Thyroid gland (tissue), 4 donors: ENCODE data around the gene AP3D1. TPM values are rescaled to one million over a fixed set of nuclear protein-coding genes. Genes with fewer than 3 reads are reported as not detected.

Experiments
- DNase-seq, 2 donors: peaks; one replicate each; pipeline ENCODE4 v3.0.0-alpha.2; 2019
- H3K27ac ChIP-seq, 3 donors: fragments of 200-600 bp; sonication (generic); 1 replicate in 2 of 3; 2 replicates in 1 of 3; pipeline ENCODE4 v1.5.1; 2016 to 2019; ENCODE audit warnings: mild to moderate bottlenecking in 1 of 3, moderate library complexity in 1 of 3
- H3K27me3 ChIP-seq: fragments of 200-600 bp; sonication (generic); one replicate; pipeline ENCODE4 v1.5.1; 2019
- H3K36me3 ChIP-seq, 2 donors: fragments of 200-600 bp; sonication (generic); one replicate each; pipeline ENCODE4 v1.5.1; 2016 to 2019
- H3K4me1 ChIP-seq, 2 donors: fragments of 200-600 bp; sonication (generic); one replicate each; pipeline ENCODE4 v1.5.1; 2017 to 2019
- H3K4me3 ChIP-seq, 3 donors: fragments of 200-600 bp; sonication (generic); replicated peaks in 1 of 3; 1 replicate in 2 of 3; 2 replicates in 1 of 3; pipeline ENCODE4 v1.5.1; 2016; ENCODE audit warnings: mild to moderate bottlenecking in 1 of 3
- H3K9me3 ChIP-seq: fragments of 200-600 bp; sonication (generic); one replicate; pipeline ENCODE4 v1.5.1; 2017
- POLR2A ChIP-seq, 2 donors: fragments of 450-650 bp; IDR thresholded peaks; one replicate each; pipeline ENCODE4 v1.6.1; 2017; ENCODE audit warnings: antibody characterized with exemption in 2 of 2, mild to moderate bottlenecking in 2 of 2, moderate library complexity in 1 of 2
- WGBS, 2 donors: methylation state at CpG; one replicate each; pipeline ENCODE4 v1.1.5; 2017; 5-methylcytosine and 5-hydroxymethylcytosine counted together
- intact Hi-C: fragments of 100-400 bp; cut with DNase I; formaldehyde crosslinking; loops from one replicate; pipeline ENCODE4 v1.15.1; 2023
- total RNA-seq, 4 donors: library from RNA; depleted of rRNA; stranded (reverse); fragments of >200 nt; gene quantifications; one replicate each; pipeline ENCODE4 v1.2.3, GENCODE V29; 2016
- TF ChIP-seq, protein P1 (sequence below), 6 experiments: fragments of 200-600 bp in 3 of 6; fragments of 450-650 bp in 3 of 6; sonication (generic) in 3 of 6; IDR thresholded peaks; one replicate each; pipeline ENCODE4 v1.5.1; 2016 to 2019; ENCODE audit warnings: antibody characterized with exemption in 6 of 6, mild to moderate bottlenecking in 2 of 6, inconsistent platforms in 1 of 6, moderate library complexity in 1 of 6

Gene AP3D1
- total RNA-seq, 4 donors from 2014 or later = 62.5 to 121 (median 118) TPM

DNA sequence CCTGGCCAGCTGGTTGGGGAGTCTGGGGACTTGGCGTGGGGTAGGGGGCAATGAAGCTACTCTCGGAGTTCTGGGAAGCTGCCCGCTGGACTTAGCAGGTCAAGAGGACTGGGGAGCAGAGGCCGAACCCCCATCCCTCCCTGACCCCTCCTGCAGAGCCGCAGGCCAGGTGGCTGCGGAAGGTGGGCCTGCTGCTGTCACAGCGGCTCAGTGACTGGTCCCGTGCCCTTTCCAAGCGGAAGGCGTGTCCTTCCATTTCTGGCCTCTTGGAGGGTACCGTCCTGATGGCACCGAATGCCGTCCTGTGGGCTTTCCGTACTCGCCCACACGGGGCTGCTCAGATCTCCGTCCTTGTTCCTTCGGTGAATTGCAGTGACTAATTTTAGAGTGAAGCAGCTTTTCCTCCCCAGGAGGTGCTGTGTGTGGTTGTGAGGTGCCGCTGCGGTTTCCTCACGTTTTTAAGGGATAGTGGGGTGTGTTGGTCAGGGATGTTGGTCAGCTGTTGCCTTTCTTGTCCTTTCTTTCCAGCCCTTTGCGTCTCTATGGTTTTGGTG lies 33.1 kb upstream of the AP3D1 start:
- H3K36me3 ChIP-seq = peaks cover 4 to 11% of the 10 kb centered on the region in 2 donors
- TF ChIP-seq, protein P1, sequence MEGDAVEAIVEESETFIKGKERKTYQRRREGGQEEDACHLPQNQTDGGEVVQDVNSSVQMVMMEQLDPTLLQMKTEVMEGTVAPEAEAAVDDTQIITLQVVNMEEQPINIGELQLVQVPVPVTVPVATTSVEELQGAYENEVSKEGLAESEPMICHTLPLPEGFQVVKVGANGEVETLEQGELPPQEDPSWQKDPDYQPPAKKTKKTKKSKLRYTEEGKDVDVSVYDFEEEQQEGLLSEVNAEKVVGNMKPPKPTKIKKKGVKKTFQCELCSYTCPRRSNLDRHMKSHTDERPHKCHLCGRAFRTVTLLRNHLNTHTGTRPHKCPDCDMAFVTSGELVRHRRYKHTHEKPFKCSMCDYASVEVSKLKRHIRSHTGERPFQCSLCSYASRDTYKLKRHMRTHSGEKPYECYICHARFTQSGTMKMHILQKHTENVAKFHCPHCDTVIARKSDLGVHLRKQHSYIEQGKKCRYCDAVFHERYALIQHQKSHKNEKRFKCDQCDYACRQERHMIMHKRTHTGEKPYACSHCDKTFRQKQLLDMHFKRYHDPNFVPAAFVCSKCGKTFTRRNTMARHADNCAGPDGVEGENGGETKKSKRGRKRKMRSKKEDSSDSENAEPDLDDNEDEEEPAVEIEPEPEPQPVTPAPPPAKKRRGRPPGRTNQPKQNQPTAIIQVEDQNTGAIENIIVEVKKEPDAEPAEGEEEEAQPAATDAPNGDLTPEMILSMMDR (IDR thresholded peaks at IDR 0.05) = no peak
- no peak for TF ChIP-seq POLR2A (IDR thresholded peaks at IDR 0.05)
- H3K9me3 ChIP-seq = no peaks in the 10 kb centered on the region
- intact Hi-C loops = no loop called here
- no peak overlapping the region for H3K4me3 ChIP-seq
- H3K27ac ChIP-seq = peak overlapping the region in 1 of 3 donors; percentile 87
- WGBS, 2 donors = 88 to 89% methylated on average over 18 to 20 of the region's 22 CpGs
- DNase-seq = no peak
- no peaks in the 10 kb centered on the region for H3K27me3 ChIP-seq
- H3K4me1 ChIP-seq = peaks cover 26 to 40% of the 10 kb centered on the region in 2 donors

DNA sequence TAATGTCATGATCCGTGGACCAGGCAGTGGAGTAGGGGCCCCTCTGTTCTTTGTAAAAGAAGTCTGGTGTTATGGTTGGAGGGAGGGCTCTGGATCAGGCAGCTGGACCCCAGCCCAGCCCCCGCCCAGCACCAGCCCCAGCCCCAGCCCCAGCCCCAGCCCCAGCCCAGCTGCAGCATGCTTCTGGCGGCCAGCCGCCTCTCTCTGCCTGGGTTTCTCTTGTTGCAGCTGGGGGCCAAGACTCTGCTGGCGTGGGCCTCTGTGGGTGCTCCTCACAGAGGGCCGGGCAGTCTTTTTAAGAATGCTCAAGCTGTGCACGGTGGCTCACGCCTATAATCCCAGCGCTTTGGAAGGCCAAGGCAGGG lies 30.2 kb upstream of the AP3D1 start:
- no peak overlapping the region for H3K27ac ChIP-seq
- H3K4me1 ChIP-seq = peaks cover 21 to 25% of the 10 kb centered on the region in 2 donors
- WGBS, 2 donors = 83 to 94% methylated on average over 3 to 8 of the region's 9 CpGs
- DNase-seq = no peak
- TF ChIP-seq, protein P1 (IDR thresholded peaks at IDR 0.05) = no peak
- TF ChIP-seq POLR2A (IDR thresholded peaks at IDR 0.05) = no peak
- no peaks in the 10 kb centered on the region for H3K9me3 ChIP-seq
- intact Hi-C loops = no loop called here
- H3K36me3 ChIP-seq = peaks cover 4 to 9% of the 10 kb centered on the region in 2 donors
- no peaks in the 10 kb centered on the region for H3K27me3 ChIP-seq
- H3K4me3 ChIP-seq = no peak overlapping the region

DNA sequence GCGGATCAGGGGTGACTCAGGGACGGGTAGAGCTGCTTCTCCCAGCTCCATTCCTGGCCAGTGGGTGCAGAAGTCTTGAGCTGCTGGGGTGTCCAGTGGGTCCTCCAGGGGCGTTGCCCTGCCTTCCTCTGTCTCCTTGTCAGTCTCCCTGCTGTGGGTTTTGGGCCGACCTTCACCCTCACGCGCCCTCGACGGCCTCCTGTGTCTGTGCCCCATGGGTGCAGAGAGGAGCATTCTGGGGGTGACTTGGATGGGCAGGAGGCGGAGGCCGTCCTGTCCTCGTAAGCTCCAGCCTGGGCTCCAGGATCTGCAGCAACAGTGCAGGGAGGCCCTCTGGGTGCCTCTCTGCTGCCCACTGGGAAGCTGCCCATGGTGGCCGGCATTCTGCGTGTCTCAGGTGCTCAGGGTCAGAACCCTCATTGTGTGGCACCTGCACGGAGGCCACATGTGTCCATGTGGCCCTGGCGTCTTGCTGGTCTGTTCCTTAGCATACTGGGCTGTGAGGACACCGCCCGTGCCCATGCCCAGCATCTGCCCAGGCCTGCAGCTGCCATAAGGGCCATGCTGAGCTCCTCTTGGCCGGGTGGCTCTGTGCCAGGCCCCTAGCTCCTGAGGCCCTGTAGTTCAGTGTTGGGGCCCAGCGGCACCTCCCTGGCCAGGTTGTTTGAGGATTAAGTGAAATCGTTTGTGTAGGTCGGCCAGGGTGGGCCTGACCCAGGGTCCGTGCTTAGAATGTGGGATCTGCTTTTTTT lies 29.7 kb upstream of the AP3D1 start:
- DNase-seq = no peak
- Histone ChIP-seq H3K4me3 (no peak overlapping the region), H3K27me3 (no peaks in the 10 kb centered on the region), H3K9me3 (no peaks in the 10 kb centered on the region), H3K36me3 (peaks cover 4 to 9% of the 10 kb centered on the region in 2 donors), H3K27ac (no peak overlapping the region), H3K4me1 (peaks cover 21 to 25% of the 10 kb centered on the region in 2 donors)
- no peak for TF ChIP-seq POLR2A (IDR thresholded peaks at IDR 0.05)
- TF ChIP-seq, protein P1 (IDR thresholded peaks at IDR 0.05) = no peak
- WGBS, 2 donors = 87 to 91% methylated on average over 6 to 10 of the region's 22 CpGs
- intact Hi-C loops = no loop called here

DNA sequence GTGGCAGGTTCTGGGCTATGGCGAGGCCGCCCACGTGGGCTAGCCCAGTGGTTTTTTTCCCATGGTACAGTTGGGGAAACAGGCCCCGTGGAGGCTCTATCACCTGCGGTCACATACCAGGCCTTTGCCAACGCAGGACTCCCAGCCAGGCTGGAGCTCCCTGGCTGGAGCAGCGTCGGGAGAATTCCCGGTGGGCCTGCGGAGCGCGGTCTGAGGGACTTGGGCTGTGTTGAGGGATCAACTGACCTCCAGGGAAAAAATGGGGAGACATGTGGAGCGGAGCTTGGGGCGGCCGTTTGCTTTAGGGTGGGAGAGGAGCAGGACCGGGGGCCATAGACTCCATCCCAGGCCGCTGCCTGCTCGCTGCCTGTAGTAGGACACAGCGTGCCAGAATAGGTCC lies 28.7 kb upstream of the AP3D1 start:
- TF ChIP-seq POLR2A (IDR thresholded peaks at IDR 0.05) = no peak
- TF ChIP-seq, protein P1 (IDR thresholded peaks at IDR 0.05) = no peak
- H3K9me3 ChIP-seq = no peaks in the 10 kb centered on the region
- peaks cover 4 to 9% of the 10 kb centered on the region in 2 donors for H3K36me3 ChIP-seq
- no peak overlapping the region for H3K4me3 ChIP-seq
- peaks cover 15 to 19% of the 10 kb centered on the region in 2 donors for H3K4me1 ChIP-seq
- intact Hi-C loops = no loop called here
- no peaks in the 10 kb centered on the region for H3K27me3 ChIP-seq
- DNase-seq = no peak
- WGBS, 2 donors = 92 to 96% methylated on average over 17 to 19 of the region's 19 CpGs
- no peak overlapping the region for H3K27ac ChIP-seq

DNA sequence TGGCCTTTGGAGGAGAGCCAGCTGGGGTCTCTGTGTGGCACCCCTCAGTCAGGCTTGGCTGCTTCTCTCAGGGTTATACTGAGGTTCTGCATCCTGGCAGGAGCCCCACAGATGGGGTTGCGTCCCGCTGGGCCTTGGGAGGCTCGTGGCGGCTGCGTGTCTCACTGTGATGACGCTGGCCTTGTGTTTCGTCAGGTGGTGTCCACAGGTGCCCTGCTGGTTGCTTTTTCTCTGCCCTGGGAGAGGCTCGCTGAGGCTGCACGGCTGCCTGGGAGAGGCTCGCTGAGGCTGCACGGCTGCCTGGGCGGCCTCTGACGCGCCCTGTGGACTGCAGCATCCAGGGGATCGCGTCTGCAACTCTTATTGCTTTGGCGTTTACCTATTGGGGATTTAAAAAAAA lies 27.7 kb upstream of the AP3D1 start:
- intact Hi-C loops = no loop called here
- 85 to 88% methylated on average over 10 to 12 of the region's 17 CpGs for WGBS, 2 donors
- Histone ChIP-seq H3K9me3 (no peaks in the 10 kb centered on the region), H3K36me3 (peaks cover 4 to 9% of the 10 kb centered on the region in 2 donors), H3K27ac (no peak overlapping the region), H3K27me3 (no peaks in the 10 kb centered on the region), H3K4me1 (peaks cover 13 to 16% of the 10 kb centered on the region in 2 donors), H3K4me3 (no peak overlapping the region)
- no peak for DNase-seq
- no peak for TF ChIP-seq POLR2A (IDR thresholded peaks at IDR 0.05)
- TF ChIP-seq, protein P1 (IDR thresholded peaks at IDR 0.05) = no peak
